ENCODE data around the gene SDC4. TPM values are rescaled to one million over a fixed set of nuclear protein-coding genes. Genes with fewer than 3 reads are reported as not detected.

The SDC4 gene
- total and polyA plus RNA-seq, 3 experiments from 2014 or later, result 1.5 to 98.1 (median 91.3) TPM

DNA sequence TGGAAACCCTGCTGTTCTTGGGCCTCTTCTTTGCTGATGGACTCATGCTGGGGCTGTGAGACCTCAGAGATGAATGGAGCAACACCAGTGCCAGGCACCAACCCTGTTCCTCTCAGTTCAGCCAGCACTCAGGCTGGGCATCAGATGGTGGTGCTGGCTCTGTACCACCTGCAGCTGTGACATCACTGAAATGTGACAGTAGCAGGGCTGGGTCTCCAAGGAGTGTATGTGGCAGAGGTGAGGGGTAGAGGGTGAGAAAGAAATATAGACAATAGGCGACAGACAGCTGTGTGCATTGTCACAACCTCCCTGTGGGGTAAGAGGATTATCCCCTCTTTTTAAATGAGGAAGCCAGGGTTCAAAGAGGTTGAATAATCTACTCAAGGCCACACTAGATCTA, 30.0 kb upstream of the SDC4 start, which contains the start of gene TP53TG5:
Gene TP53TG5, minus strand, starts transcription at position 135 of the 400 bp plus-strand sequence. Its CDS starts 89 bp downstream, at position 46.
- no peaks in the 10 kb centered on the region for H3K9me3 ChIP-seq (ENCODE audit: low read length)
- H3K9me3 Mint-ChIP-seq, result no peaks in the 10 kb centered on the region
- H3K36me3 Mint-ChIP-seq, result peaks cover 0 to 26% (median 12%) of the 10 kb centered on the region in 3 donors
- H3K27me3 Mint-ChIP-seq, result no peaks in the 10 kb centered on the region
- no peak within 1 kb of the TSS for H3K4me3 ChIP-seq (ENCODE audit: low read length)
- no peaks in the 10 kb centered on the region for H3K36me3 ChIP-seq (ENCODE audit: insufficient read depth, low read length)
- peaks cover 12 to 13% (median 12%) of the 10 kb centered on the region in 3 donors for H3K4me1 Mint-ChIP-seq
- no peaks in the 10 kb centered on the region for H3K27me3 ChIP-seq (ENCODE audit: insufficient read depth, low read length, poor library complexity, severe bottlenecking)
- ChIA-PET POLR2A (no interaction called here), CTCF (interaction anchor here (1.6 to 8.9 kb wide), 2 partner anchors 9 to 16 kb away, joined by 5 to 137 read pairs; partner anchors contain the start of gene SYS1)
- no peak within 1 kb of the TSS for H3K27ac ChIP-seq (ENCODE audit: low read depth, low read length)
- DNase-seq, result no peak
- H3K27ac Mint-ChIP-seq, result no peak within 1 kb of the TSS
- no peak within 1 kb of the TSS for H3K4me3 Mint-ChIP-seq
- peaks cover 2% of the 10 kb centered on the region for H3K4me1 ChIP-seq (ENCODE audit: insufficient read depth, low read length)

- H3K4me1 Mint-ChIP-seq, result peaks cover 17 to 21% (median 20%) of the 10 kb centered on the region in 3 donors
- H3K27me3 ChIP-seq (ENCODE audit: insufficient read depth, low read length, poor library complexity, severe bottlenecking), result no peaks in the 10 kb centered on the region
- ChIA-PET POLR2A (no interaction called here), CTCF (interaction anchor here (1.4 to 12.5 kb wide), 5 partner anchors 10 to 394 kb away, joined by 3 to 183 read pairs (median 7); partner anchors contain the start of gene SYS1)
- no peak overlapping the region for H3K4me3 ChIP-seq (ENCODE audit: low read length)
- no peak overlapping the region for H3K4me3 Mint-ChIP-seq
- H3K27ac Mint-ChIP-seq, result no peak overlapping the region
- DNase-seq, result no peak
- peaks cover 6% of the 10 kb centered on the region for H3K4me1 ChIP-seq (ENCODE audit: insufficient read depth, low read length)
- H3K9me3 ChIP-seq (ENCODE audit: low read length), result no peaks in the 10 kb centered on the region
- no peaks in the 10 kb centered on the region for H3K27me3 Mint-ChIP-seq
- H3K36me3 ChIP-seq (ENCODE audit: insufficient read depth, low read length), result no peaks in the 10 kb centered on the region
- H3K27ac ChIP-seq (ENCODE audit: low read depth, low read length), result no peak overlapping the region
- peaks cover 0 to 26% (median 12%) of the 10 kb centered on the region in 3 donors for H3K36me3 Mint-ChIP-seq
- no peaks in the 10 kb centered on the region for H3K9me3 Mint-ChIP-seq
Observed at GRCh38 chr20:45377269-45377668, 29.0 kb upstream of the SDC4 start.

DNA sequence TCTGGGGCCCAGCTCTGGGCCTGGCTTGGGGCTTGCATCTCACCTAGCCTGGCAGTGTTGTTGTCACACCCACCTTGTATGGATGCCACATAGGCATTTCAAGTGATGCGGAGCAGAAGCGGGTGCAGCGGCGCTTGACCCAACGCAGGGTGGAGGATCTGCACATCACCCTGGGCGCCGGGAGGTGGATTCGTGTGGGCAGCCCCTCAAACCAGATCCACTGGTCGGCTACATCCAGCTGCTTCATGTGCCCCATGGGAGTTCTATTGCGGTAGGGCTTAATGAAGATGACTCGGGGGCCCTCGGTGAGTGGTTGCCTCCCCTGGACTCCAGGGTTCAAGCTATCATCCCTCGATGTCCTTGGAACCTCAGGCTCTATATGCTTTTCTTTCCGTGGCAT, 26.7 kb upstream of the SDC4 start:
- Histone ChIP-seq H3K4me1 (ENCODE audit: insufficient read depth, low read length) (peaks cover 6% of the 10 kb centered on the region), H3K9me3 (ENCODE audit: low read length) (no peaks in the 10 kb centered on the region), H3K27ac (ENCODE audit: low read depth, low read length) (no peak overlapping the region), H3K4me3 (ENCODE audit: low read length) (no peak overlapping the region), H3K36me3 (ENCODE audit: insufficient read depth, low read length) (no peaks in the 10 kb centered on the region), H3K27me3 (ENCODE audit: insufficient read depth, low read length, poor library complexity, severe bottlenecking) (no peaks in the 10 kb centered on the region)
- DNase-seq, result no peak
- H3K27me3 Mint-ChIP-seq, result no peaks in the 10 kb centered on the region
- H3K4me1 Mint-ChIP-seq, result peaks cover 22 to 38% (median 24%) of the 10 kb centered on the region in 3 donors
- H3K36me3 Mint-ChIP-seq, result peaks cover 0 to 27% (median 3%) of the 10 kb centered on the region in 3 donors
- no peaks in the 10 kb centered on the region for H3K9me3 Mint-ChIP-seq
- peak overlapping the region in 3 of 7 donors; percentile 41 to 84 (median 84) for H3K4me3 Mint-ChIP-seq
- ChIA-PET CTCF (interaction anchor here (1.3 to 12.5 kb wide), 9 partner anchors 12 to 396 kb away, joined by 3 to 183 read pairs (median 7); partner anchors contain the start of genes PIGT and SYS1), POLR2A (no interaction called here)
- H3K27ac Mint-ChIP-seq, result peak overlapping the region in 1 of 8 donors; percentile 78

DNA sequence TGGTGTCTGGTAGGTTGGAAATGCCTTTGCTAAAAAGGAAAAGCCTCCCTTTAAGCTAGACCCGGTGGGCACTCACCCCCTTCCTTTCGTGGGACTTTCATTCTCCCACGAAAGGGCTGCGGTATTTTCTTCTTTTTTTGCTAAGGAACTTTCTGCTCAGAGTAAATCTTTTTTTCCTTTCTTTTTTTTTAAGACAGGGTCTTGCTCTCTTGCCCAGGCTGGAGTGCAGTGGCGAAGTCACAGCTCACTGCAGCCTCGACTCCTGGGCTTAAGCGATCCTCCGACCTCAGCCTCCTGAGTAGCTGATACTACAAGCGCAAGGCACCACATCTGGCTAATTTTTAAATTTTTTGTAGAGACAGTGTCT, 25.9 kb upstream of the SDC4 start:
- Histone ChIP-seq H3K4me1 (ENCODE audit: insufficient read depth, low read length) (peaks cover 7% of the 10 kb centered on the region), H3K36me3 (ENCODE audit: insufficient read depth, low read length) (no peaks in the 10 kb centered on the region), H3K27me3 (ENCODE audit: insufficient read depth, low read length, poor library complexity, severe bottlenecking) (no peaks in the 10 kb centered on the region), H3K9me3 (ENCODE audit: low read length) (no peaks in the 10 kb centered on the region), H3K27ac (ENCODE audit: low read depth, low read length) (no peak overlapping the region), H3K4me3 (ENCODE audit: low read length) (no peak overlapping the region)
- Mint-ChIP-seq H3K36me3 (peaks cover 0 to 29% (median 0%) of the 10 kb centered on the region in 3 donors), H3K4me1 (peaks cover 25 to 41% (median 27%) of the 10 kb centered on the region in 3 donors), H3K27me3 (no peaks in the 10 kb centered on the region), H3K4me3 (peak overlapping the region; percentile 84 to 94 (median 86)), H3K9me3 (no peaks in the 10 kb centered on the region), H3K27ac (peak overlapping the region; percentile 78 to 98 (median 94))
- DNase-seq, result no peak
- ChIA-PET CTCF (interaction anchor here (0.9 to 12.5 kb wide), 30 partner anchors 11 to 397 kb away, joined by 3 to 183 read pairs (median 6); partner anchors contain the start of genes PIGT, SDC4 and SYS1), POLR2A (interaction anchor here (1.1 to 3.7 kb wide), 5 partner anchors 10 to 62 kb away, joined by 3 to 66 read pairs (median 16); partner anchors contain the start of genes PIGT and SYS1)

DNA sequence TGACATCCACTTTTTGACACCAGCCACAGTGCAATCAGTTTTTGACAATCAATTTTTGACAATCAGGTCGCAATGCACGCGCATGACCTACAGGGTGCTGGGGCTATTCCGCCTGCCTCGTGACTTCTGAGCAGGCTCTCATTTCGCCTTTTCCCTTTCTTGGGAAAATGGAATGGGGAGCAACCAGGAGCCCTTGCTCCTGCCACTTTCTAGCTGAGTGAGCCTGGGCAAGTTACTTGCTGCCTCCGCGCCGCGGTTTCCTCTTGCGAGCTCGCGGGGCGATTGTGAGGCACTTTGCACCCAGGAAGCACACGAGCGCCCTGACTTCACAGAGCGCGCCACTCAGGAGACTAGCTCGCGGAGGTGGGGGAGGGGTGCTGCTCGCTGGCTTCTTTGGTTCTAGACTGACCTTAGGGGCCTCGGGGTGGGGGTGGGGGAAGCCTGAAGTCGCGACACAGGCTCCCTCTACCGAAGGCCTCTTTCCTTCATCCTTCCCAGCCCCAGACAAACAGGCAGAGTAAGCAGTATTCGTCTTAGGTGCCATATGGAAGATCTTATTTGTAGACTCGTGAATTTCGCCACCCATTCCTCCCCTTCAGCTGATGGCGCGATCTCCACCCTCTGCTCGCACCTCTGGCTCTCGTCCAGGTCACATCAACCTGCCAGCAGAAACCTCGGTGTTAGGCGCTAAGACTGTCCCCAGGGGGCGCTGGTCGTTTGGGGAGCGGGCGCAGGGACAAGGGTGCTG, 25.3 kb upstream of the SDC4 start:
- POLR2A ChIA-PET, result interaction anchor here (0.6 to 3.7 kb wide), 7 partner anchors 10 to 1843 kb away, joined by 3 to 66 read pairs (median 6); partner anchors contain the start of genes PIGT and SYS1
- H3K27ac Mint-ChIP-seq, result peak overlapping the region; percentile 78 to 98 (median 94)
- Histone ChIP-seq H3K4me3 (ENCODE audit: low read length) (peak overlapping the region; percentile 79), H3K36me3 (ENCODE audit: insufficient read depth, low read length) (no peaks in the 10 kb centered on the region), H3K27ac (ENCODE audit: low read depth, low read length) (peak overlapping the region; percentile 39), H3K9me3 (ENCODE audit: low read length) (no peaks in the 10 kb centered on the region), H3K27me3 (ENCODE audit: insufficient read depth, low read length, poor library complexity, severe bottlenecking) (no peaks in the 10 kb centered on the region), H3K4me1 (ENCODE audit: insufficient read depth, low read length) (peaks cover 13% of the 10 kb centered on the region)
- CTCF ChIA-PET, result interaction anchor here (0.5 to 12.5 kb wide), 33 partner anchors 11 to 412 kb away, joined by 3 to 183 read pairs (median 6); partner anchors contain the start of genes PIGT, SDC4 and SYS1
- H3K4me1 Mint-ChIP-seq, result peaks cover 30 to 47% (median 33%) of the 10 kb centered on the region in 3 donors
- H3K36me3 Mint-ChIP-seq, result peaks cover 0 to 33% (median 0%) of the 10 kb centered on the region in 3 donors
- H3K27me3 Mint-ChIP-seq, result no peaks in the 10 kb centered on the region
- peak; percentile 80 to 91 (median 85) for DNase-seq
- H3K4me3 Mint-ChIP-seq, result peak overlapping the region; percentile 84 to 94 (median 86)
- no peaks in the 10 kb centered on the region for H3K9me3 Mint-ChIP-seq

DNA sequence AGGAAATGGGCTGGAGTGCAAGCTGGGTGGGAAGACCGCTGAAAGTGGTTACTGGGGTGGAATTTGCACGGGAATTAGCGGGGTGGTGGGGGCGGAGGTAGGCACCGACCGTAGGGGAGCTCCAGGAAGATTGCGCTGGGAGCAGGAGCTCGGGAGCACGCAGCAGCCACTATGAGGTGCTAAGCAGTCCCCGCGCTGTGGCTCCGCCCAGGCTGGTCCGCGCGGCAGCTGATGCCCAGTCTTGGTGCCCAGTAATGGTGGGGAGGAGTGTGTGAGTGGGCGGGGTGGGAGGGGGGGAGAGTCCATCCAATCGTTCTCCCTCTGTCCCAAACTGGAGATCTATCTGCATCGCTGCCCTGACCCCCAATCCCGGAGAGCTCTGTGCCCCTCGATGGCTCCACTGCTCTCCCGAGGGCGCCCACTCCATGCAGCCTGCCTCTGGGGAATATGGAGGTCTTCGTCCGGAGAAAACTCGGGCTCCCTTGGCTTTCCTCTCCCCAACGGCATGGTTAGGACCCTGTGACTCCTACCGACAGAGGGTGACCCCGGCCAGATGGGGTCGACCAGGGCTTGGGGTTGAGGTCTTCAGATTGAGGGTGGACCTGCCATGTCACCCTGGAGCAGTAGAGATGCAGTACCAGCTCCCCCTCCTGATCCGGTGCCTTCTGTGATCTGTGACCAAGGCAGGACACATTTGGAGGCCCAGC, 24.6 kb upstream of the SDC4 start:
- Mint-ChIP-seq H3K4me3 (peak overlapping the region; percentile 84 to 94 (median 86)), H3K9me3 (no peaks in the 10 kb centered on the region), H3K27me3 (no peaks in the 10 kb centered on the region), H3K36me3 (peaks cover 0 to 40% (median 0%) of the 10 kb centered on the region in 3 donors), H3K27ac (peak overlapping the region; percentile 80 to 98 (median 94)), H3K4me1 (peaks cover 38 to 54% (median 40%) of the 10 kb centered on the region in 3 donors)
- ChIA-PET POLR2A (interaction anchor here (0.6 to 3.7 kb wide), 6 partner anchors 9 to 1842 kb away, joined by 3 to 66 read pairs (median 11); partner anchors contain the start of genes PIGT and SYS1), CTCF (interaction anchor here (0.5 to 12.5 kb wide), 24 partner anchors 10 to 412 kb away, joined by 3 to 183 read pairs (median 7); partner anchors contain the start of genes PIGT, SDC4 and SYS1)
- Histone ChIP-seq H3K36me3 (ENCODE audit: insufficient read depth, low read length) (peaks cover 2% of the 10 kb centered on the region), H3K9me3 (ENCODE audit: low read length) (no peaks in the 10 kb centered on the region), H3K27ac (ENCODE audit: low read depth, low read length) (peak overlapping the region; percentile 39), H3K4me3 (ENCODE audit: low read length) (peak overlapping the region; percentile 79), H3K27me3 (ENCODE audit: insufficient read depth, low read length, poor library complexity, severe bottlenecking) (no peaks in the 10 kb centered on the region), H3K4me1 (ENCODE audit: insufficient read depth, low read length) (peaks cover 19% of the 10 kb centered on the region)
- DNase-seq, result no peak

DNA sequence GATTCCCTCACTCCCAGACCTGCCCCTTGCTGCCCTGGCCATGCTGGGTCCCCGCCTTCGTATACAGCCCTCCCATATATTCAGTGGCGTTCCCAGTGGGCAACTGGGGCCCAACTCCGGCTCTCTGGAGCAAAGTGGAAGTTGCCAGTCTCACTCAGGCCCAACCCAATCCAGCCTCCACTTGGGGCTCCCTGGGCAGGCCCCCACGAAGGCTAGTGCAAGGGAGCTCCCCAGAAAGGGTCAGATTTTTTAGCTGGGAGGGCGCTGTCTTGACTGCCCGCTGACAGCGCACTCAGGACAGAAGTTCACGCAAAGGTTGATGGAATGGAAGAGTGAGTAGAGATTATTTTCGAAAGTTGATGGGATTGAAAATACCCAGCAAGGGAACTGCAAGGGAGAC, 24.0 kb upstream of the SDC4 start:
- peak overlapping the region in 5 of 7 donors; percentile 41 to 78 (median 57) for H3K4me3 Mint-ChIP-seq
- no peaks in the 10 kb centered on the region for H3K27me3 ChIP-seq (ENCODE audit: insufficient read depth, low read length, poor library complexity, severe bottlenecking)
- no peaks in the 10 kb centered on the region for H3K27me3 Mint-ChIP-seq
- ChIA-PET POLR2A (interaction anchor here (1.5 to 3.7 kb wide), 2 partner anchors 9 to 35 kb away, joined by 6 to 66 read pairs; partner anchors contain the start of gene SYS1), CTCF (interaction anchor here (0.7 to 12.5 kb wide), 7 partner anchors 10 to 399 kb away, joined by 3 to 183 read pairs (median 15); partner anchors contain the start of genes PIGT and SYS1)
- H3K36me3 ChIP-seq (ENCODE audit: insufficient read depth, low read length), result peaks cover 7% of the 10 kb centered on the region
- H3K9me3 Mint-ChIP-seq, result no peaks in the 10 kb centered on the region
- DNase-seq, result no peak
- H3K4me3 ChIP-seq (ENCODE audit: low read length), result no peak overlapping the region
- peak overlapping the region; percentile 24 to 81 (median 70) for H3K27ac Mint-ChIP-seq
- H3K27ac ChIP-seq (ENCODE audit: low read depth, low read length), result no peak overlapping the region
- H3K9me3 ChIP-seq (ENCODE audit: low read length), result no peaks in the 10 kb centered on the region
- peaks cover 24% of the 10 kb centered on the region for H3K4me1 ChIP-seq (ENCODE audit: insufficient read depth, low read length)
- H3K36me3 Mint-ChIP-seq, result peaks cover 0 to 45% (median 0%) of the 10 kb centered on the region in 3 donors
- H3K4me1 Mint-ChIP-seq, result peaks cover 43 to 59% (median 46%) of the 10 kb centered on the region in 3 donors

Measured in CD8-positive, alpha-beta memory T cell (primary cell).